GM12878 (cell line): ENCODE results near the gene TMEM44. TPM values are rescaled to one million over a fixed set of nuclear protein-coding genes. Genes with fewer than 3 reads are reported as not detected.

Source experiments
- ATAC-seq: fragments of 200-7000 bp; cut with Tn5 transposase; 3 replicates; pipeline ENCODE4 v1.9.1; 2020; ENCODE audit warnings: mild to moderate bottlenecking, moderate library complexity
- BruUV-seq: library from RNA; stranded (reverse); fragments of 400-500 nt; replicated peaks from 2 replicates; lab custom pipeline; 2021; lab: Mats Ljungman, UMichigan
- CTCF ChIA-PET: fragments of 300-600 bp; sonication (Branson Sonifier 250); formaldehyde crosslinking; extraction: SDS; loops from one replicate; lab custom pipeline; 2021; ENCODE audit warnings: inconsistent platforms; lab: Yijun Ruan, JAX
- POLR2A ChIA-PET: fragments of 350-600 bp; formaldehyde crosslinking; extraction: SDS; loops from one replicate; lab custom pipeline; 2021; ENCODE audit warnings: inconsistent platforms; lab: Charles Lee
- RAD21 ChIA-PET: fragments of 300-600 bp; sonication (Branson Sonifier 250); formaldehyde crosslinking; loops from one replicate; lab custom pipeline; 2023; ENCODE audit warnings: antibody characterized with exemption; ENCODE audit not compliant: unreplicated experiment; lab: Charles Lee
- SMC1A ChIA-PET: fragments of 300-600 bp; sonication (Branson Sonifier 250); formaldehyde crosslinking; loops from one replicate; lab custom pipeline; 2023; ENCODE audit not compliant: unreplicated experiment, uncharacterized antibody; lab: Charles Lee
- DNase-seq: peaks from one replicate; pipeline ENCODE4 v3.0.0-alpha.2; 2011; ENCODE audit warnings: low read depth, low spot score
- FAIRE-seq: peaks from 3 replicates; lab custom pipeline; 2011; peaks lifted over from hg19 to GRCh38; lab: Jason Lieb, UNC
- H2AFZ ChIP-seq: 2 replicates; pipeline ENCODE4 v1.6.0; 2011; ENCODE audit warnings: low read depth, low read length, control low read depth; ENCODE audit not compliant: control insufficient read depth
- H3K27ac ChIP-seq: 2 replicates; pipeline ENCODE4 v1.5.1; 2011; ENCODE audit warnings: control low read depth; ENCODE audit not compliant: control insufficient read depth, insufficient read depth
- H3K27me3 ChIP-seq, 2 experiments: replicated peaks in 1 of 2; 2 replicates each; pipeline versions ENCODE4 v1.6.0 to v1.6.1; 2011; ENCODE audit warnings: low read length in 1 of 2; ENCODE audit not compliant: control insufficient read depth in 2 of 2, insufficient read depth in 2 of 2
- H3K36me3 ChIP-seq, 2 experiments: 2 replicates each; pipeline ENCODE4 v1.5.1; 2011; ENCODE audit warnings: low read length in 1 of 2; ENCODE audit not compliant: control insufficient read depth in 2 of 2, insufficient read depth in 2 of 2
- H3K4me1 ChIP-seq: 2 replicates; pipeline ENCODE4 v1.6.1; 2011; ENCODE audit warnings: mild to moderate bottlenecking, low read length, moderate library complexity, mixed read lengths; ENCODE audit not compliant: control insufficient read depth, insufficient read depth
- H3K4me2 ChIP-seq: 2 replicates; pipeline ENCODE4 v1.6.0; 2011; ENCODE audit warnings: control low read depth; ENCODE audit not compliant: control insufficient read depth, insufficient read depth
- H3K4me3 ChIP-seq: fragments of 200-600 bp; sonication (generic); 2 replicates; pipeline ENCODE4 v1.5.1; 2016
- H3K79me2 ChIP-seq: 2 replicates; pipeline ENCODE4 v1.6.0; 2011; ENCODE audit warnings: low read length; ENCODE audit not compliant: control insufficient read depth, insufficient read depth
- H3K9ac ChIP-seq: 2 replicates; pipeline ENCODE4 v1.8.0; 2011; ENCODE audit warnings: low read length, control low read depth, mixed read lengths; ENCODE audit not compliant: control insufficient read depth, insufficient read depth
- H3K9me3 ChIP-seq: replicated peaks from 3 replicates; pipeline ENCODE4 v1.5.1; 2011; ENCODE audit warnings: mild to moderate bottlenecking, low read length; ENCODE audit not compliant: control insufficient read depth, insufficient read depth
- H4K20me1 ChIP-seq: 2 replicates; pipeline ENCODE4 v1.6.0; 2011; ENCODE audit not compliant: control insufficient read depth, insufficient read depth
- ASH2L ChIP-seq: fragments of 300-600, 200-600 bp; sonication (generic); IDR thresholded peaks from 2 replicates; pipeline ENCODE4 v1.6.1; 2017; ENCODE audit warnings: low read depth, mild to moderate bottlenecking, borderline replicate concordance
- CBX5 ChIP-seq: sonication (generic); IDR thresholded peaks from 2 replicates; pipeline ENCODE4 v1.6.1; 2016; ENCODE audit warnings: low read depth, moderate library complexity, mild to moderate bottlenecking, inconsistent platforms
- CHD1 ChIP-seq: IDR thresholded peaks from 2 replicates; pipeline ENCODE4 v1.6.1; 2012; ENCODE audit warnings: low read depth, low read length, improper control_type of control experiment
- IRF4 ChIP-seq: IDR thresholded peaks from 2 replicates; pipeline ENCODE4 v1.6.1; 2011; ENCODE audit warnings: low read depth, low read length
- KAT2A ChIP-seq: conservative IDR thresholded peaks from 2 replicates; pipeline ENCODE4 v1.6.1; 2011; ENCODE audit warnings: low read depth, low read length; ENCODE audit not compliant: control insufficient read depth
- KLF5 ChIP-seq: fragments of 450-650 bp; IDR thresholded peaks from 2 replicates; pipeline ENCODE4 v1.6.1; 2014; ENCODE audit warnings: mild to moderate bottlenecking; ENCODE audit not compliant: partially characterized antibody
- MEF2A ChIP-seq: IDR thresholded peaks from 2 replicates; pipeline ENCODE4 v1.6.1; 2011; ENCODE audit warnings: low read depth, mild to moderate bottlenecking, low read length, moderate library complexity; ENCODE audit not compliant: insufficient read depth
- NFYB ChIP-seq: IDR thresholded peaks from 2 replicates; pipeline ENCODE4 v1.6.1; 2011; ENCODE audit warnings: low read depth, mild to moderate bottlenecking, low read length, improper control_type of control experiment, moderate library complexity; ENCODE audit not compliant: insufficient read depth
- POLR2A ChIP-seq: IDR thresholded peaks from 2 replicates; pipeline ENCODE4 v1.6.1; 2011; ENCODE audit warnings: low read depth, mild to moderate bottlenecking, low read length
- POLR2AphosphoS5 ChIP-seq: IDR thresholded peaks from 2 replicates; pipeline ENCODE4 v1.6.1; 2011; ENCODE audit warnings: mild to moderate bottlenecking, low read length, inconsistent platforms
- SRF ChIP-seq, 2 experiments: IDR thresholded peaks; 2 replicates each; pipeline ENCODE4 v1.6.1; 2011; ENCODE audit warnings: low read depth in 2 of 2, low read length in 2 of 2, mild to moderate bottlenecking in 1 of 2, moderate library complexity in 1 of 2
- YY1 ChIP-seq: IDR thresholded peaks from 2 replicates; pipeline ENCODE4 v1.6.1; 2011; ENCODE audit warnings: low read depth, mild to moderate bottlenecking, low read length
- WGBS: methylation state at CpG from one replicate; pipeline ENCODE4 v1.1.6; 2016; ENCODE audit warnings: low lambda C conversion rate; ENCODE audit not compliant: insufficient replicate concordance, insufficient coverage; ENCODE audit errors: missing lambda C conversion rate; 5-methylcytosine and 5-hydroxymethylcytosine counted together
- in situ Hi-C: fragments of 300-500 bp; cut with MboI; formaldehyde crosslinking; loops from 9 replicates; pipeline ENCODE4 v1.14.3; 2018; ENCODE audit warnings: mixed read lengths
- intact Hi-C: fragments of 100-400 bp; cut with micrococcal nuclease; formaldehyde crosslinking; loops from one replicate; pipeline ENCODE4 v1.14.2; 2022; ENCODE audit not compliant: unreplicated experiment
- polyA plus RNA-seq, 11 experiments: library from polyadenylated mRNA; depleted of rRNA in 4 of 11; unstranded in 6 of 11; stranded (reverse) in 5 of 11; fragments of >200 nt; fragmentation: Nextera tagmentation in 4 of 11; fragmentation: Illumina TruSeq in 1 of 11; extraction: Ambion mirVana in 4 of 11; extraction: Trizol in 1 of 11; gene quantifications; 1 replicate in 1 of 11; 2 replicates in 10 of 11; pipeline versions ENCODE4 v1.2.1 to v1.2.3, GENCODE V29; 2011 to 2016; ENCODE audit warnings: inconsistent platforms in 2 of 11, missing spikeins in 2 of 11, low read depth in 1 of 11
- total RNA-seq, 4 experiments: library from RNA; depleted of rRNA in 3 of 4; stranded (reverse); fragments of >200 nt in 3 of 4; fragmentation: Illumina TruSeq in 1 of 4; extraction: Trizol in 1 of 4; gene quantifications; 2 replicates each; pipeline versions ENCODE4 v1.2.1 to v1.2.3, GENCODE V29; 2013 to 2021
- TF ChIP-seq, protein P1 (sequence below): fragments of 450-650 bp; IDR thresholded peaks from 2 replicates; pipeline ENCODE4 v1.6.1; 2017; ENCODE audit warnings: mild to moderate bottlenecking, moderate library complexity
- TF ChIP-seq, protein P2 (sequence below): fragments of 450-650 bp; IDR thresholded peaks from 2 replicates; pipeline ENCODE4 v1.6.1; 2014; ENCODE audit warnings: mild to moderate bottlenecking

The TMEM44 gene
- total and polyA plus RNA-seq, 10 of the 15 experiments (the other 5 are each of a cell fraction or from before 2014, with no cell fraction given) = 0.57 to 8.3 (median 3.6) TPM

DNA sequence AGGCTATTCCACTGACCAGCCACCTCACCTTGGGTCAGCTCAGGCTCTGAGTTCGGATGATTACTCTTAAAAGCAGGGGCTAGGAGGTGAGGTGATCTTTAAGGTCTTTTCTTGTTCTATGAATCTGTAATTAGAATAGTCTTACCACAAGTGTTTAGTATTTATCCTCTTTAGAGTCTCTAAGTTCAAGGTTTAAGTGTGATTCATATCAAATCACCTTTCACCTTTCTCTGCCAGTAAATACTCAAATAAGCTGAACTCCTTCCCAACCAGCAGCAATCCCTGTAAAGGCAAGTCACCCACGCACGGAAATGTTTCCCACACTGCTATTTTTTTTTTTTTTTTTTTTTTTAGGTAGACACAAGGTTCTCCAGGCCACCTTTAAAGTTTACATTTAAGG lies 14.5 kb upstream of the TMEM44 start (continued):
- TF ChIP-seq, protein P1, sequence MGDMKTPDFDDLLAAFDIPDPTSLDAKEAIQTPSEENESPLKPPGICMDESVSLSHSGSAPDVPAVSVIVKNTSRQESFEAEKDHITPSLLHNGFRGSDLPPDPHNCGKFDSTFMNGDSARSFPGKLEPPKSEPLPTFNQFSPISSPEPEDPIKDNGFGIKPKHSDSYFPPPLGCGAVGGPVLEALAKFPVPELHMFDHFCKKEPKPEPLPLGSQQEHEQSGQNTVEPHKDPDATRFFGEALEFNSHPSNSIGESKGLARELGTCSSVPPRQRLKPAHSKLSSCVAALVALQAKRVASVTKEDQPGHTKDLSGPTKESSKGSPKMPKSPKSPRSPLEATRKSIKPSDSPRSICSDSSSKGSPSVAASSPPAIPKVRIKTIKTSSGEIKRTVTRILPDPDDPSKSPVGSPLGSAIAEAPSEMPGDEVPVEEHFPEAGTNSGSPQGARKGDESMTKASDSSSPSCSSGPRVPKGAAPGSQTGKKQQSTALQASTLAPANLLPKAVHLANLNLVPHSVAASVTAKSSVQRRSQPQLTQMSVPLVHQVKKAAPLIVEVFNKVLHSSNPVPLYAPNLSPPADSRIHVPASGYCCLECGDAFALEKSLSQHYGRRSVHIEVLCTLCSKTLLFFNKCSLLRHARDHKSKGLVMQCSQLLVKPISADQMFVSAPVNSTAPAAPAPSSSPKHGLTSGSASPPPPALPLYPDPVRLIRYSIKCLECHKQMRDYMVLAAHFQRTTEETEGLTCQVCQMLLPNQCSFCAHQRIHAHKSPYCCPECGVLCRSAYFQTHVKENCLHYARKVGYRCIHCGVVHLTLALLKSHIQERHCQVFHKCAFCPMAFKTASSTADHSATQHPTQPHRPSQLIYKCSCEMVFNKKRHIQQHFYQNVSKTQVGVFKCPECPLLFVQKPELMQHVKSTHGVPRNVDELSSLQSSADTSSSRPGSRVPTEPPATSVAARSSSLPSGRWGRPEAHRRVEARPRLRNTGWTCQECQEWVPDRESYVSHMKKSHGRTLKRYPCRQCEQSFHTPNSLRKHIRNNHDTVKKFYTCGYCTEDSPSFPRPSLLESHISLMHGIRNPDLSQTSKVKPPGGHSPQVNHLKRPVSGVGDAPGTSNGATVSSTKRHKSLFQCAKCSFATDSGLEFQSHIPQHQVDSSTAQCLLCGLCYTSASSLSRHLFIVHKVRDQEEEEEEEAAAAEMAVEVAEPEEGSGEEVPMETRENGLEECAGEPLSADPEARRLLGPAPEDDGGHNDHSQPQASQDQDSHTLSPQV = no peak
- no peak for TF ChIP-seq IRF4

DNA sequence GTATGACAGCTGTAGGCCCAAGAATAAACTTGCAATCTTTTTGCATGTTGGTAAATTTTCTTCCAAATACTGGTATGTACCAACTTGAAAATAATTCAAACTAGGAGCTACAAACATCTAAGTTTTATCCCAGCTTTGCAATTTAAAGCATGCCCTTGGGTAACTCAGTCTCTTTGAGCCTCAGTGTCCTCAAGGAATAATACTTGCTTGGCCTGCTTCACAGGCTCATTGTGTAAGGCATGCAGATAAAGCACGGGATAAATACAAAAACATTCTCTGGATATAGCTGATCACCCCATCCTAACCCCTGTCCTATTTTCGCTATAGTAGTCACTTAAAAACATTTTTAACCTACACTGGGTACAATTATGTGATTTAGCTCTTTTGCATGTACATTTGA lies 9.6 kb upstream of the TMEM44 start:
- no TSS peak for BruUV-seq

More for the DNA sequence above, 9.6 kb upstream of the TMEM44 start:
- Histone ChIP-seq H3K36me3 (peaks cover 11 to 24% of the 10 kb centered on the region in 2 experiments), H3K4me2 (no peak overlapping the region), H3K27ac (no peak overlapping the region), H3K79me2 (no peaks in the 10 kb centered on the region), H3K9me3 (no peaks in the 10 kb centered on the region), H4K20me1 (no peaks in the 10 kb centered on the region), H3K27me3 (no peaks in the 10 kb centered on the region), H3K9ac (no peak overlapping the region), H3K4me3 (no peak overlapping the region), H2AFZ (no peak overlapping the region), H3K4me1 (no peaks in the 10 kb centered on the region)
- FAIRE-seq (no peak), DNase-seq (no peak), ATAC-seq (no peak)
- in situ Hi-C loops = no loop called here
- ChIA-PET RAD21 (no interaction called here), CTCF (interaction anchor here (1.4 to 2.0 kb wide), 2 partner anchors 28 to 299 kb away, joined by 5 to 8 read pairs; partner anchors contain the start of gene LSG1), POLR2A (no interaction called here), SMC1A (interaction anchor here (0.9 kb wide), 1 partner anchor 9 kb away, joined by 3 read pairs; no protein-coding TSS in a partner anchor)
- 100% methylated on average over 2 of the region's 2 CpGs for WGBS
- intact Hi-C loops = no loop called here
- TF ChIP-seq KAT2A (no peak), CHD1 (no peak), CBX5 (no peak), SRF (IDR thresholded peaks at IDR 0.05; ENCODE audit: low read depth in 2 of 2, low read length in 2 of 2) (no peak), KLF5 (no peak), NFYB (no peak), MEF2A (no peak), POLR2A (no peak), ASH2L (no peak), POLR2AphosphoS5 (no peak), YY1 (no peak)
- TF ChIP-seq, protein P2, sequence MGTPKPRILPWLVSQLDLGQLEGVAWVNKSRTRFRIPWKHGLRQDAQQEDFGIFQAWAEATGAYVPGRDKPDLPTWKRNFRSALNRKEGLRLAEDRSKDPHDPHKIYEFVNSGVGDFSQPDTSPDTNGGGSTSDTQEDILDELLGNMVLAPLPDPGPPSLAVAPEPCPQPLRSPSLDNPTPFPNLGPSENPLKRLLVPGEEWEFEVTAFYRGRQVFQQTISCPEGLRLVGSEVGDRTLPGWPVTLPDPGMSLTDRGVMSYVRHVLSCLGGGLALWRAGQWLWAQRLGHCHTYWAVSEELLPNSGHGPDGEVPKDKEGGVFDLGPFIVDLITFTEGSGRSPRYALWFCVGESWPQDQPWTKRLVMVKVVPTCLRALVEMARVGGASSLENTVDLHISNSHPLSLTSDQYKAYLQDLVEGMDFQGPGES = no peak
